Smooth muscle cell (in vitro differentiated cells): ENCODE data around the gene TMEM117. TPM values are rescaled to one million over a fixed set of nuclear protein-coding genes. Genes with fewer than 3 reads are reported as not detected.

Experiments used
- DNase-seq: peaks from one replicate; lab custom pipeline; 2025; ENCODE audit not compliant: unreplicated experiment; lab: John Stamatoyannopoulos, UW
- H2AFZ ChIP-seq: fragments of 200-600 bp; sonication (generic); 2 replicates; pipeline ENCODE4 v1.6.0; 2016; ENCODE audit warnings: antibody characterized with exemption, low read depth, mild to moderate bottlenecking
- H3F3A ChIP-seq: fragments of 200-600 bp; sonication (generic); 2 replicates; pipeline ENCODE4 v1.6.0; 2017; ENCODE audit warnings: antibody characterized with exemption, low read depth
- H3K27ac ChIP-seq: fragments of 200-600 bp; sonication (generic); 2 replicates; pipeline ENCODE4 v1.5.1; 2016; ENCODE audit warnings: low read depth, mild to moderate bottlenecking
- H3K27me3 ChIP-seq: fragments of 200-600 bp; sonication (generic); 2 replicates; pipeline ENCODE4 v1.6.1; 2016; ENCODE audit warnings: low read depth, mild to moderate bottlenecking
- H3K36me3 ChIP-seq: fragments of 200-600 bp; sonication (generic); 2 replicates; pipeline ENCODE4 v1.5.1; 2016; ENCODE audit warnings: low read depth
- H3K4me1 ChIP-seq: fragments of 200-600 bp; sonication (generic); 2 replicates; pipeline ENCODE4 v1.5.1; 2016; ENCODE audit warnings: low read depth
- H3K4me2 ChIP-seq: fragments of 200-600 bp; sonication (generic); 2 replicates; pipeline ENCODE4 v1.6.0; 2016; ENCODE audit warnings: mild to moderate bottlenecking
- H3K4me3 ChIP-seq: fragments of 200-600 bp; sonication (generic); 2 replicates; pipeline ENCODE4 v1.5.1; 2016; ENCODE audit warnings: mild to moderate bottlenecking
- H3K79me2 ChIP-seq: fragments of 200-600 bp; sonication (generic); 2 replicates; pipeline ENCODE4 v1.6.0; 2016; ENCODE audit warnings: low read depth, mild to moderate bottlenecking
- H3K9ac ChIP-seq: fragments of 200-600 bp; sonication (generic); 2 replicates; pipeline ENCODE4 v1.6.0; 2016; ENCODE audit warnings: low read depth
- H3K9me3 ChIP-seq: fragments of 200-600 bp; sonication (generic); replicated peaks from 2 replicates; pipeline ENCODE4 v1.5.1; 2016; ENCODE audit warnings: low read depth
- H4K20me1 ChIP-seq: fragments of 200-600 bp; sonication (generic); 2 replicates; pipeline ENCODE4 v1.6.0; 2016; ENCODE audit warnings: low read depth
- WGBS: methylation state at CpG from one replicate; pipeline ENCODE4 v1.1.7; 2016; ENCODE audit warnings: low lambda C conversion rate; 5-methylcytosine and 5-hydroxymethylcytosine counted together
- polyA plus RNA-seq: library from polyadenylated mRNA; unstranded; fragments of >200 nt; fragmentation: Nextera tagmentation; extraction: Ambion mirVana; gene quantifications from 2 replicates; pipeline ENCODE4 v1.2.1, GENCODE V29; 2016
- total RNA-seq: library from RNA; depleted of rRNA; stranded (reverse); fragments of >200 nt; gene quantifications from 2 replicates; pipeline ENCODE4 v1.2.3, GENCODE V29; 2014
- TF ChIP-seq, protein P1 (sequence below): fragments of 200-600 bp; sonication (generic); IDR thresholded peaks from 2 replicates; pipeline ENCODE4 v1.5.1; 2017; ENCODE audit warnings: borderline replicate concordance, mild to moderate bottlenecking, antibody characterized with exemption; ENCODE audit not compliant: insufficient read depth, poor library complexity, severe bottlenecking

The TMEM117 gene
- total and polyA plus RNA-seq, 2 experiments from 2014 or later = 13.0 to 38.9 TPM

DNA sequence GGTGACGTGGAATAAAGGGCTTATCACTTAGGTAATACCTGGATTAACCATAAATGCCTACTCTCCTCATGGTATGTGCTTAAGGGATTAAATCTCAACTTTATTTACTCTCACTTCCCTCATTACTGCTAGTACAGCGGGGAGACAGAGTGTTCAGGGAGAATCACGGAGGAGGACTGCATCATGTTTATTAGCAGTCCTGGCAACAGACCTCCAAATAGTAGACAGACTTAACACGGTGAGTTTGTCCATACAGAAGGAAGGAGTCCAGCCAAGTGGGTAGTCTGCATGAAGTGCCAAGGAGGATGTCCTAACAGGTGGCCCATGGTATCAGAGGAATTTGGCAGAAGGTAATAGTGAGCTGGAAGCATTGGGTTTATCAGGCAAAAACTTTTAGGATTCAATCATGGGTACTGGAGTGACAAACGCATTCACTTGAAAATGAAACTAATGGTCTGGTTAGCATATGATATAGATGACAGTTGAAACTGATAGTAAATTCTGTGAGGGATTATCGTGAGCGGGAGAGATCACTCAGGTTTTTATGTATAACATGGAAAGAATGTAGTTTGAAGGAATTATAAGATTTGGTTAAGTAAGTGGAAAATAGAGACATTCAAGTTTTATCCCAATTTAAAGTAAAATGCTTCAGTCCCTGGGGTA lies 471.8 kb downstream of the TMEM117 start:
- no peaks in the 10 kb centered on the region for H3K79me2 ChIP-seq
- H3K27ac ChIP-seq = peak overlapping the region; percentile 13
- H3K4me1 ChIP-seq = no peaks in the 10 kb centered on the region
- 40% methylated on average over 7 of the region's 7 CpGs for WGBS
- no peak for DNase-seq
- H3K27me3 ChIP-seq = no peaks in the 10 kb centered on the region
- H3K9me3 ChIP-seq = no peaks in the 10 kb centered on the region
- TF ChIP-seq, protein P1, sequence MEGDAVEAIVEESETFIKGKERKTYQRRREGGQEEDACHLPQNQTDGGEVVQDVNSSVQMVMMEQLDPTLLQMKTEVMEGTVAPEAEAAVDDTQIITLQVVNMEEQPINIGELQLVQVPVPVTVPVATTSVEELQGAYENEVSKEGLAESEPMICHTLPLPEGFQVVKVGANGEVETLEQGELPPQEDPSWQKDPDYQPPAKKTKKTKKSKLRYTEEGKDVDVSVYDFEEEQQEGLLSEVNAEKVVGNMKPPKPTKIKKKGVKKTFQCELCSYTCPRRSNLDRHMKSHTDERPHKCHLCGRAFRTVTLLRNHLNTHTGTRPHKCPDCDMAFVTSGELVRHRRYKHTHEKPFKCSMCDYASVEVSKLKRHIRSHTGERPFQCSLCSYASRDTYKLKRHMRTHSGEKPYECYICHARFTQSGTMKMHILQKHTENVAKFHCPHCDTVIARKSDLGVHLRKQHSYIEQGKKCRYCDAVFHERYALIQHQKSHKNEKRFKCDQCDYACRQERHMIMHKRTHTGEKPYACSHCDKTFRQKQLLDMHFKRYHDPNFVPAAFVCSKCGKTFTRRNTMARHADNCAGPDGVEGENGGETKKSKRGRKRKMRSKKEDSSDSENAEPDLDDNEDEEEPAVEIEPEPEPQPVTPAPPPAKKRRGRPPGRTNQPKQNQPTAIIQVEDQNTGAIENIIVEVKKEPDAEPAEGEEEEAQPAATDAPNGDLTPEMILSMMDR = no peak
- peak overlapping the region; percentile 72 for H3K4me2 ChIP-seq
- H3K4me3 ChIP-seq = peak overlapping the region; percentile 25
- H3F3A ChIP-seq = no peaks in the 10 kb centered on the region
- H2AFZ ChIP-seq = no peak overlapping the region
- no peaks in the 10 kb centered on the region for H4K20me1 ChIP-seq
- no peak overlapping the region for H3K9ac ChIP-seq
- H3K36me3 ChIP-seq = no peaks in the 10 kb centered on the region

DNA sequence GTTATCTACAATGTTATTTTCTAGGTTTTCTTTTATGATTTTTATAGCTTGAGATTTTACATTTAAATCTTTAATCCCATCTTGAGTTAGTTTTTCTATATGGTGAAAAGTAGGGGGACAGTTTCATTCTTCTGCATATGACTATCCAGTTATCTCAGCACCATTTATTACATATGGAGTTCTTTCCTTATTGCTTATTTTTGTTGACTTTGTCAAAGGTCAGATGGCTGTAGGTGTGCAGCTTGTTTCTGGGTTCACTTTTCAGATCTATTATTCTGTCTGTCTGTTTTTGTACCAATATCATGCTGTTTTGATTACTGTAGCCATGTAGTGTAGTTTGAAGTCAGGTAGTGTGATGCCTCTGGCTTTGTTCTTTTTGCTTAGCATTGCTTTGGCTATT lies 477.3 kb downstream of the TMEM117 start:
- Histone ChIP-seq H3K4me2 (no peak overlapping the region), H2AFZ (no peak overlapping the region), H3K27me3 (no peaks in the 10 kb centered on the region), H3K9me3 (no peaks in the 10 kb centered on the region), H4K20me1 (no peaks in the 10 kb centered on the region), H3K36me3 (no peaks in the 10 kb centered on the region), H3K4me1 (no peaks in the 10 kb centered on the region), H3F3A (no peaks in the 10 kb centered on the region), H3K79me2 (no peaks in the 10 kb centered on the region), H3K9ac (no peak overlapping the region), H3K4me3 (no peak overlapping the region), H3K27ac (no peak overlapping the region)
- DNase-seq = no peak
- TF ChIP-seq, protein P1 = no peak

DNA sequence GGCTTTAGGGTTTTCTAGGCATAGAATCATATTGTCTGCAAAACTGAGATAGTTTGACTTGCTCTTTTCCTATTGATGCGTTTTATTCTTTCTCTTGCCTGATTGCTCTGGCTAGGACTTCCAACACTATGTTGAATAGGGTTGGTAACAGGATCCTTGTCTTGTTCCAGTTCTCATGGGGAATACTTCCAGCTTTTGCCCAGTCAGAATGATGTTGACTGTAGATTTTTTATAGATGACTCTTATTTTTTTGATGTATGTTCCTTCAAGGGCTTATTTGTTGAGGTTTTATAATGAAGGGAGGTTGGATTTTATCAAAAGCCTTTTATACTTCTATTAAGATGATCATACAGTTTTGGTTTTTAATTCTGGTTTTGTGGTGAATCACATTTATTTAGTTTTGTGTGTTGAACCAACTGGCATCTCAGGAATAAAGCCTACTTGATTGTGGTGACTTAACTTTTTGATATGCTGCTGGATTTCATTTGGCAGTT lies 478.2 kb downstream of the TMEM117 start:
- 97% methylated on average over 1 of the region's 1 CpG for WGBS
- H3K79me2 ChIP-seq = no peaks in the 10 kb centered on the region
- H2AFZ ChIP-seq = no peak overlapping the region
- H4K20me1 ChIP-seq = no peaks in the 10 kb centered on the region
- TF ChIP-seq, protein P1 = no peak
- no peak overlapping the region for H3K9ac ChIP-seq
- no peaks in the 10 kb centered on the region for H3K36me3 ChIP-seq
- no peak overlapping the region for H3K4me2 ChIP-seq
- no peak overlapping the region for H3K27ac ChIP-seq
- H3F3A ChIP-seq = no peaks in the 10 kb centered on the region
- no peaks in the 10 kb centered on the region for H3K4me1 ChIP-seq
- no peaks in the 10 kb centered on the region for H3K9me3 ChIP-seq
- no peak overlapping the region for H3K4me3 ChIP-seq
- no peak for DNase-seq
- H3K27me3 ChIP-seq = no peaks in the 10 kb centered on the region

DNA sequence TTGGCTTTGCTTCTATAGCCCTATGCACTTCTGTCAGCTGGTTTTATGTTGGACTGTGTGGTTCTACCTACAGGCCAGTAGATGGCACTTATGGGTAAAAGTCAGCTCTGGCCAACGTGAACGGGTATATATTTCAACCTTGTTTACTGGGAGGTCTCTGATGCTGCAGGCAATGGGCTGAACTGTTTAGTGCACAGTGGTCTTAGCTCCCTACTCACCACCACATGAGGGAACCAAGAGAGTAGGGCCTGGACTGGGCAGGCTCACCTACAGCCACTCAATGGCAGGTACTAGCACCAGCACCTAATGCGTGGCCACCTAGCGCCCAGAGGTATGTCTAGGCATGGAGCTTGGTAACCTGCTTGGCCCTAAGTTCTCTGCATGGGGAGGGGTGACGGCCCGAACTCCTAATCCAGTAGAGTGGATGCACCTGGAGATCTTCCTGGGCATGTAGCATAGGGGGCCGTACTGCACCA lies 481.8 kb downstream of the TMEM117 start:
- no peaks in the 10 kb centered on the region for H3K27me3 ChIP-seq
- H3K79me2 ChIP-seq = no peaks in the 10 kb centered on the region
- H3F3A ChIP-seq = no peaks in the 10 kb centered on the region
- no peak overlapping the region for H3K4me3 ChIP-seq
- no peak overlapping the region for H2AFZ ChIP-seq
- TF ChIP-seq, protein P1 = peak; percentile 45
- no peaks in the 10 kb centered on the region for H3K36me3 ChIP-seq
- no peaks in the 10 kb centered on the region for H3K4me1 ChIP-seq
- H3K27ac ChIP-seq = no peak overlapping the region
- no peak overlapping the region for H3K9ac ChIP-seq
- no peak for DNase-seq
- H3K9me3 ChIP-seq = no peaks in the 10 kb centered on the region
- 69% methylated on average over 7 of the region's 7 CpGs for WGBS
- H4K20me1 ChIP-seq = no peaks in the 10 kb centered on the region
- H3K4me2 ChIP-seq = no peak overlapping the region
